ENCODE results near the gene GALNT4. TPM values are rescaled to one million over a fixed set of nuclear protein-coding genes. Genes with fewer than 3 reads are reported as not detected.

The GALNT4 gene
- total RNA-seq, 1 experiment from 2014 or later, result 7.1 TPM

GRCh38 chr12:89525305-89525823 is 768 bp upstream of the GALNT4 start:
- Histone ChIP-seq H3K27ac (ENCODE audit: low read length) (peak overlapping the region; percentile 56), H2AFZ (ENCODE audit: low read length) (peak overlapping the region; percentile 99), H3K4me3 (ENCODE audit: low read length) (peak overlapping the region; percentile 84), H3K4me2 (ENCODE audit: low read depth, low read length, poor library complexity, severe bottlenecking) (peak overlapping the region; percentile 83), H3K9me3 (ENCODE audit: low read length) (no peaks in the 10 kb centered on the region), H3K27me3 (ENCODE audit: low read length) (no peaks in the 10 kb centered on the region), H3K79me2 (ENCODE audit: low read length) (peaks cover 39% of the 10 kb centered on the region), H3K9me2 (replicated peaks; ENCODE audit: insufficient read depth, low read length) (no peaks in the 10 kb centered on the region), H3K36me3 (ENCODE audit: insufficient read depth, low read length) (0 out of 2 replicates have a peak, but pooled peaks cover 13% of the 10 kb centered on the region), H3K9ac (ENCODE audit: low read length) (peak overlapping the region; percentile 82), H3K4me1 (ENCODE audit: low read length) (peaks cover 49% of the 10 kb centered on the region), H4K20me1 (ENCODE audit: insufficient read depth, low read depth, low read length) (no peaks in the 10 kb centered on the region)
- peak; percentile 83 for DNase-seq

DNA sequence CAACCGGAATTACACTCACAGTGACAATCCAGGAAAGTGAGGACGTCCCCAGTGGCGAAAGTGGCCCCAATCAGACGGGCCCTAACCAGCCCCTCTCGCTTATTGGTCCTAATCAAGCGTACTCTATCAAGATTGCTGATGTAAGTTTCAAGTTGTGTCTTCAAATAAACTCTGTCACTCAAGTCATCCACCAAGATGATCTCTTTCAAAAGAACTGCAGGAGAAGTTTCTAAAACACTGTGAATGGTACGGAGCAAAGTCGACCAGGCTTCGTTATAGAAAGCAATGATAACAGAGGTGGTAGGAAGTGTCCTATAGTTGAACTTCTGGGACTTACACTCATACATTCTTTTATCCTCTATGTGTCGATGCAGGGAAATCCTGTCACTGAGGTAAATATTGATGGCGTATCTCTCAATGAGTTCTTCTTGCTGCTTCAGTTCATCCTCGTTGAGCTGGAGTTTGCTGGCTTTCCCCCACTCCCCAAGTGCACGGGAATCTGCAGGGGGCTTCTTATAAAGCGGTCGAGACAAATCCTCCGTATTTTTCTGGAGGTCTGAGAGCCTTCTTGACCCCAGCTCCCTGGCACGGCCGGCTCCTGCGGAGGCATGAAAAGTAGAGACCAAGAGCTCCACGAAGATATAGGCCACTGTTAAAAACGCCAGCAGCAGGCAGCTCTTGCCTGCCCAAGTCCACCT is 604 bp downstream of the GALNT4 start:
- H3K9me2 ChIP-seq (replicated peaks; ENCODE audit: insufficient read depth, low read length), result no peaks in the 10 kb centered on the region
- H2AFZ ChIP-seq (ENCODE audit: low read length), result peak overlapping the region; percentile 9; the same call in 1 of the 2 replicates
- no peaks in the 10 kb centered on the region for H3K27me3 ChIP-seq (ENCODE audit: low read length)
- no peak for DNase-seq
- H3K4me1 ChIP-seq (ENCODE audit: low read length), result peaks cover 60% of the 10 kb centered on the region
- H3K27ac ChIP-seq (ENCODE audit: low read length), result no peak overlapping the region
- peak overlapping the region; percentile 84 for H3K4me3 ChIP-seq (ENCODE audit: low read length)
- H3K9ac ChIP-seq (ENCODE audit: low read length), result peak overlapping the region; percentile 82
- H3K79me2 ChIP-seq (ENCODE audit: low read length), result peaks cover 51% of the 10 kb centered on the region
- H3K36me3 ChIP-seq (ENCODE audit: insufficient read depth, low read length), result 0 out of 2 replicates have a peak, but pooled peaks cover 13% of the 10 kb centered on the region
- H3K4me2 ChIP-seq (ENCODE audit: low read depth, low read length, poor library complexity, severe bottlenecking), result peak overlapping the region; percentile 83
- H3K9me3 ChIP-seq (ENCODE audit: low read length), result no peaks in the 10 kb centered on the region
- no peaks in the 10 kb centered on the region for H4K20me1 ChIP-seq (ENCODE audit: insufficient read depth, low read depth, low read length)

GRCh38 chr12:89523393-89523792 is 1.2 kb downstream of the GALNT4 start:
- H3K9ac ChIP-seq (ENCODE audit: low read length), result peak overlapping the region; percentile 82; the same call in 1 of the 2 replicates

GRCh38 chr12:89521364-89522223 is 3.0 kb downstream of the GALNT4 start:
- peak overlapping the region; percentile 13; the same call in 1 of the 2 replicates for H3K4me3 ChIP-seq (ENCODE audit: low read length)
- peaks cover 73% of the 10 kb centered on the region for H3K79me2 ChIP-seq (ENCODE audit: low read length)

More at GRCh38 chr12:89523393-89523792, 1.2 kb downstream of the GALNT4 start:
- H3K36me3 ChIP-seq (ENCODE audit: insufficient read depth, low read length), result 0 out of 2 replicates have a peak, but pooled peaks cover 13% of the 10 kb centered on the region
- peak overlapping the region; percentile 83 for H3K4me2 ChIP-seq (ENCODE audit: low read depth, low read length, poor library complexity, severe bottlenecking)
- no peaks in the 10 kb centered on the region for H3K9me2 ChIP-seq (replicated peaks; ENCODE audit: insufficient read depth, low read length)
- no peak overlapping the region for H2AFZ ChIP-seq (ENCODE audit: low read length)
- no peak for DNase-seq
- no peaks in the 10 kb centered on the region for H4K20me1 ChIP-seq (ENCODE audit: insufficient read depth, low read depth, low read length)
- H3K4me3 ChIP-seq (ENCODE audit: low read length), result peak overlapping the region; percentile 84
- no peaks in the 10 kb centered on the region for H3K9me3 ChIP-seq (ENCODE audit: low read length)
- H3K4me1 ChIP-seq (ENCODE audit: low read length), result peaks cover 62% of the 10 kb centered on the region
- no peak overlapping the region for H3K27ac ChIP-seq (ENCODE audit: low read length)
- H3K79me2 ChIP-seq (ENCODE audit: low read length), result peaks cover 57% of the 10 kb centered on the region
- no peaks in the 10 kb centered on the region for H3K27me3 ChIP-seq (ENCODE audit: low read length)

DNA sequence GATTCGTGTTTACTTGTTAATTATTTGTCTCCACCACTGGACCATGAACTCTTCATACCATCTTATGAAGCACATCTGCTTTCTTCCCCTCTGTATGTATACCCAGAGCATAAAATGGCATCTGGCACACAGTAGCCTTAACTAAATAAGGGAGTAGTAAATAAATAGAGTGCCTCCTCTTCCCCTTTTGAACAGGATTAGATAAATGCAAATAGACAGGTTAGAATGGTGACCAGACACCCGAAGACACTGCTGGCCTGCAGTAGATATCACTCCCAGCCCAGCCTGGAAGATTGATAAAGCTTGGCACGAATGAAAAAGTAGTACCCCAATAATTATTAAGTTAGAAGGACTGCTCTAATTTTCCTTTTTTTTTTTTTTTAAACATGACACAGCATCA is 6.9 kb downstream of the GALNT4 start:
- Histone ChIP-seq H3K9ac (ENCODE audit: low read length) (no peak overlapping the region), H3K36me3 (ENCODE audit: insufficient read depth, low read length) (0 out of 2 replicates have a peak, but pooled peaks cover 2% of the 10 kb centered on the region), H3K9me2 (replicated peaks; ENCODE audit: insufficient read depth, low read length) (no peaks in the 10 kb centered on the region), H3K27ac (ENCODE audit: low read length) (peak overlapping the region; percentile 45), H3K9me3 (ENCODE audit: low read length) (no peaks in the 10 kb centered on the region), H3K4me1 (ENCODE audit: low read length) (peaks cover 46% of the 10 kb centered on the region), H4K20me1 (ENCODE audit: insufficient read depth, low read depth, low read length) (no peaks in the 10 kb centered on the region), H3K4me2 (ENCODE audit: low read depth, low read length, poor library complexity, severe bottlenecking) (peak overlapping the region; percentile 53), H3K27me3 (ENCODE audit: low read length) (no peaks in the 10 kb centered on the region), H3K79me2 (ENCODE audit: low read length) (peaks cover 84% of the 10 kb centered on the region), H3K4me3 (ENCODE audit: low read length) (no peak overlapping the region), H2AFZ (ENCODE audit: low read length) (no peak overlapping the region)
- DNase-seq, result no peak

More at GRCh38 chr12:89521364-89522223, 3.0 kb downstream of the GALNT4 start:
- Histone ChIP-seq H3K9me3 (ENCODE audit: low read length) (no peaks in the 10 kb centered on the region), H2AFZ (ENCODE audit: low read length) (no peak overlapping the region), H4K20me1 (ENCODE audit: insufficient read depth, low read depth, low read length) (no peaks in the 10 kb centered on the region), H3K9me2 (replicated peaks; ENCODE audit: insufficient read depth, low read length) (no peaks in the 10 kb centered on the region), H3K27me3 (ENCODE audit: low read length) (no peaks in the 10 kb centered on the region), H3K9ac (ENCODE audit: low read length) (no peak overlapping the region), H3K27ac (ENCODE audit: low read length) (no peak overlapping the region), H3K36me3 (ENCODE audit: insufficient read depth, low read length) (0 out of 2 replicates have a peak, but pooled peaks cover 13% of the 10 kb centered on the region), H3K4me1 (ENCODE audit: low read length) (peaks cover 64% of the 10 kb centered on the region), H3K4me2 (ENCODE audit: low read depth, low read length, poor library complexity, severe bottlenecking) (peak overlapping the region; percentile 83)
- DNase-seq, result no peak

- Histone ChIP-seq H3K4me2 (ENCODE audit: low read depth, low read length, poor library complexity, severe bottlenecking) (no peak overlapping the region), H3K79me2 (ENCODE audit: low read length) (peaks cover 78% of the 10 kb centered on the region), H2AFZ (ENCODE audit: low read length) (no peak overlapping the region), H3K27ac (ENCODE audit: low read length) (no peak overlapping the region), H3K9me3 (ENCODE audit: low read length) (no peaks in the 10 kb centered on the region), H3K4me3 (ENCODE audit: low read length) (no peak overlapping the region), H4K20me1 (ENCODE audit: insufficient read depth, low read depth, low read length) (no peaks in the 10 kb centered on the region), H3K4me1 (ENCODE audit: low read length) (peaks cover 38% of the 10 kb centered on the region), H3K36me3 (ENCODE audit: insufficient read depth, low read length) (no peaks in the 10 kb centered on the region), H3K9ac (ENCODE audit: low read length) (no peak overlapping the region), H3K9me2 (replicated peaks; ENCODE audit: insufficient read depth, low read length) (no peaks in the 10 kb centered on the region), H3K27me3 (ENCODE audit: low read length) (no peaks in the 10 kb centered on the region)
- DNase-seq, result no peak
These were observed 8.0 kb downstream of the GALNT4 start for GRCh38 chr12:89516633-89517032.

DNA sequence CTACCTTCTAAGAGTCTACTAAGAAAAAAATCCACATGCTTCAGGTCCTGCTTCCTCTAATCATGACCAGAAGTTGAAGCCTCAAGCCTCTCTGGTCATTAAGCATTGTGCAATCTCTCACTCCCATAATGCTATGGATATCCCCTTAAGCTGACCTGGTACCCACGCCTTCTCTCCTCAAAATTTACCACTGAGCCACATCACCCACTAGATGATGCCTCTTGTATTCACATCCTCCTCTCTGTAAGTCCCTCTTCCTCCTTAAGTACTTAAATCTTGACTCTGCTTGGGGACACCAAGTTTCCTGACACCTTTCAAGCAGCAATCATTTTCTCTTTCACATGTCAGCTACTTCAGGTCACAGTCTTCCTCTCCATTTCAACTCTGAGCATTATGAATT is 9.8 kb downstream of the GALNT4 start:
- Histone ChIP-seq H3K36me3 (ENCODE audit: insufficient read depth, low read length) (no peaks in the 10 kb centered on the region), H3K9me3 (ENCODE audit: low read length) (no peaks in the 10 kb centered on the region), H3K79me2 (ENCODE audit: low read length) (peaks cover 63% of the 10 kb centered on the region), H3K9ac (ENCODE audit: low read length) (no peak overlapping the region), H3K9me2 (replicated peaks; ENCODE audit: insufficient read depth, low read length) (no peaks in the 10 kb centered on the region), H3K27me3 (ENCODE audit: low read length) (no peaks in the 10 kb centered on the region), H3K4me3 (ENCODE audit: low read length) (no peak overlapping the region), H4K20me1 (ENCODE audit: insufficient read depth, low read depth, low read length) (no peaks in the 10 kb centered on the region), H3K27ac (ENCODE audit: low read length) (no peak overlapping the region), H2AFZ (ENCODE audit: low read length) (no peak overlapping the region), H3K4me1 (ENCODE audit: low read length) (peaks cover 25% of the 10 kb centered on the region), H3K4me2 (ENCODE audit: low read depth, low read length, poor library complexity, severe bottlenecking) (no peak overlapping the region)
- DNase-seq, result no peak

- no peaks in the 10 kb centered on the region for H3K36me3 ChIP-seq (ENCODE audit: insufficient read depth, low read length)
- no peak overlapping the region for H3K9ac ChIP-seq (ENCODE audit: low read length)
- no peak overlapping the region for H2AFZ ChIP-seq (ENCODE audit: low read length)
- H3K9me3 ChIP-seq (ENCODE audit: low read length), result no peaks in the 10 kb centered on the region
- H4K20me1 ChIP-seq (ENCODE audit: insufficient read depth, low read depth, low read length), result no peaks in the 10 kb centered on the region
- H3K27ac ChIP-seq (ENCODE audit: low read length), result no peak overlapping the region
- no peaks in the 10 kb centered on the region for H3K27me3 ChIP-seq (ENCODE audit: low read length)
- peaks cover 51% of the 10 kb centered on the region for H3K79me2 ChIP-seq (ENCODE audit: low read length)
- no peak overlapping the region for H3K4me3 ChIP-seq (ENCODE audit: low read length)
- peaks cover 13% of the 10 kb centered on the region for H3K4me1 ChIP-seq (ENCODE audit: low read length)
- no peaks in the 10 kb centered on the region for H3K9me2 ChIP-seq (replicated peaks; ENCODE audit: insufficient read depth, low read length)
- H3K4me2 ChIP-seq (ENCODE audit: low read depth, low read length, poor library complexity, severe bottlenecking), result no peak overlapping the region
- no peak for DNase-seq
These were observed 11.1 kb downstream of the GALNT4 start for GRCh38 chr12:89513544-89513943.
